Gastrocnemius medialis (tissue), 4 donors: Measurements from ENCODE around the gene ZNF680. TPM values are rescaled to one million over a fixed set of nuclear protein-coding genes. Genes with fewer than 3 reads are reported as not detected.

Experiments
- ATAC-seq, 2 donors: fragments of 150-250 bp; one replicate each; pipeline ENCODE4 v1.9.1; 2016
- DNase-seq, 2 donors: peaks; one replicate each; pipeline ENCODE4 v3.0.0-alpha.2; 2019
- H3K27ac ChIP-seq, 4 donors: fragments of 200-600 bp; sonication (generic); 1 replicate in 1 of 4; 2 replicates in 3 of 4; pipeline ENCODE4 v1.5.1; 2016 to 2018; ENCODE audit warnings: mild to moderate bottlenecking in 2 of 4, moderate library complexity in 1 of 4
- H3K27me3 ChIP-seq, 3 donors: fragments of 200-600 bp; sonication (generic) in 2 of 3; 1 replicate in 1 of 3; 2 replicates in 2 of 3; pipeline versions ENCODE4 v1.5.1 to v1.6.0; 2016 to 2019; ENCODE audit warnings: mild to moderate bottlenecking in 1 of 3, moderate library complexity in 1 of 3
- H3K36me3 ChIP-seq, 2 donors: fragments of 200-600 bp; sonication (generic) in 1 of 2; one replicate each; pipeline ENCODE4 v1.5.1; 2017 to 2018
- H3K4me1 ChIP-seq, 2 donors: fragments of 200-600 bp; sonication (generic) in 1 of 2; one replicate each; pipeline ENCODE4 v1.5.1; 2016 to 2017; ENCODE audit warnings: mild to moderate bottlenecking in 2 of 2
- H3K4me3 ChIP-seq, 4 donors: fragments of 200-600 bp; sonication (generic) in 3 of 4; 1 replicate in 1 of 4; 2 replicates in 3 of 4; pipeline ENCODE4 v1.5.1; 2016 to 2019; ENCODE audit warnings: mild to moderate bottlenecking in 2 of 4
- H3K9me3 ChIP-seq, 3 donors: fragments of 200-600 bp; sonication (generic) in 2 of 3; 1 replicate in 1 of 3; 2 replicates in 2 of 3; pipeline ENCODE4 v1.5.1; 2016 to 2019
- CTCF ChIP-seq, 5 experiments: fragments of 450-650 bp in 3 of 5; fragments of 200-600 bp in 2 of 5; sonication (generic) in 2 of 5; IDR thresholded peaks in 4 of 5; conservative IDR thresholded peaks in 1 of 5; 1 replicate in 4 of 5; 2 replicates in 1 of 5; pipeline ENCODE4 v1.5.1; 2016 to 2019; ENCODE audit warnings: antibody characterized with exemption in 5 of 5, mild to moderate bottlenecking in 3 of 5, moderate library complexity in 3 of 5
- POLR2A ChIP-seq, 2 donors: fragments of 450-650 bp; IDR thresholded peaks; one replicate each; pipeline ENCODE4 v1.6.1; 2017; ENCODE audit warnings: antibody characterized with exemption in 2 of 2, mild to moderate bottlenecking in 2 of 2, moderate library complexity in 2 of 2
- in situ Hi-C, 4 donors: fragments of 200-750 bp; cut with MboI; loops; one replicate each; pipeline versions ENCODE4 v1.15.0 to v1.8.0; 2017; ENCODE audit warnings: low sequenced_read_pairs in 4 of 4
- intact Hi-C: fragments of 100-400 bp; cut with DNase I; formaldehyde crosslinking; loops from one replicate; pipeline ENCODE4 v1.15.1; 2023; ENCODE audit warnings: low total_unique reads
- total RNA-seq, 4 donors: library from RNA; depleted of rRNA; stranded (reverse); fragments of >200 nt; gene quantifications; one replicate each; pipeline versions ENCODE4 v1.1.0 to v1.2.3, GENCODE V29; 2016

The ZNF680 gene
- total RNA-seq, 4 donors from 2014 or later, result 10.0 to 34.3 (median 14.2) TPM

GRCh38 chr7:64494912-64495461 lies 67.9 kb downstream of the ZNF680 start:
- intact Hi-C loops (no loop called here), in situ Hi-C loops (no loop called here)
- no peak for DNase-seq
- no peaks in the 10 kb centered on the region for H3K36me3 ChIP-seq
- H3K27ac ChIP-seq, result no peak overlapping the region
- H3K4me3 ChIP-seq, result no peak overlapping the region
- H3K4me1 ChIP-seq, result no peaks in the 10 kb centered on the region
- H3K27me3 ChIP-seq, result no peaks in the 10 kb centered on the region
- no peaks in the 10 kb centered on the region for H3K9me3 ChIP-seq
- no peak for ATAC-seq
- TF ChIP-seq CTCF (IDR thresholded peaks at IDR 0.05 in 4 of 5, conservative IDR thresholded peaks at IDR 0.05 in 1 of 5) (no peak), POLR2A (IDR thresholded peaks at IDR 0.05) (no peak)

- H3K9me3 ChIP-seq, result no peaks in the 10 kb centered on the region
- intact Hi-C loops, result no loop called here
- in situ Hi-C loops, result no loop called here
Measured at GRCh38 chr7:64485623-64486022, 77.2 kb downstream of the ZNF680 start.

More at GRCh38 chr7:64485623-64486022, 77.2 kb downstream of the ZNF680 start:
- H3K36me3 ChIP-seq, result no peaks in the 10 kb centered on the region
- no peaks in the 10 kb centered on the region for H3K4me1 ChIP-seq
- TF ChIP-seq POLR2A (IDR thresholded peaks at IDR 0.05) (no peak), CTCF (IDR thresholded peaks at IDR 0.05 in 4 of 5, conservative IDR thresholded peaks at IDR 0.05 in 1 of 5) (no peak)
- no peak overlapping the region for H3K27ac ChIP-seq
- no peaks in the 10 kb centered on the region for H3K27me3 ChIP-seq
- H3K4me3 ChIP-seq, result no peak overlapping the region
- no peak for DNase-seq
- no peak for ATAC-seq

Other genes starting within 250 kb of the ZNF680 start
- 1 to 10 TPM; 2.2 to 7.8 (median 2.7) TPM for gene ZNF736, start 249.1 kb downstream of the ZNF680 start, total RNA-seq
- gene ZNF107, start 103.1 kb upstream of the ZNF680 start, total RNA-seq, result 1 to 10 TPM in 1 of 4 donors, under 1 TPM in 3; 0.49 to 1.6 (median 0.77) TPM
- 10 to 100 TPM in 1 of 4 donors, 1 to 10 TPM in 3; 4.5 to 11.6 (median 6.8) TPM for gene ZNF138, start 231.4 kb upstream of the ZNF680 start, total RNA-seq